ENCODE data around the gene ZNF311.
"Not testable (repeated sequence)": the region's sequence is repeated elsewhere in the genome, so short reads cannot be mapped to it uniquely, and the experiment has no call there.

The ZNF311 gene

DNA sequence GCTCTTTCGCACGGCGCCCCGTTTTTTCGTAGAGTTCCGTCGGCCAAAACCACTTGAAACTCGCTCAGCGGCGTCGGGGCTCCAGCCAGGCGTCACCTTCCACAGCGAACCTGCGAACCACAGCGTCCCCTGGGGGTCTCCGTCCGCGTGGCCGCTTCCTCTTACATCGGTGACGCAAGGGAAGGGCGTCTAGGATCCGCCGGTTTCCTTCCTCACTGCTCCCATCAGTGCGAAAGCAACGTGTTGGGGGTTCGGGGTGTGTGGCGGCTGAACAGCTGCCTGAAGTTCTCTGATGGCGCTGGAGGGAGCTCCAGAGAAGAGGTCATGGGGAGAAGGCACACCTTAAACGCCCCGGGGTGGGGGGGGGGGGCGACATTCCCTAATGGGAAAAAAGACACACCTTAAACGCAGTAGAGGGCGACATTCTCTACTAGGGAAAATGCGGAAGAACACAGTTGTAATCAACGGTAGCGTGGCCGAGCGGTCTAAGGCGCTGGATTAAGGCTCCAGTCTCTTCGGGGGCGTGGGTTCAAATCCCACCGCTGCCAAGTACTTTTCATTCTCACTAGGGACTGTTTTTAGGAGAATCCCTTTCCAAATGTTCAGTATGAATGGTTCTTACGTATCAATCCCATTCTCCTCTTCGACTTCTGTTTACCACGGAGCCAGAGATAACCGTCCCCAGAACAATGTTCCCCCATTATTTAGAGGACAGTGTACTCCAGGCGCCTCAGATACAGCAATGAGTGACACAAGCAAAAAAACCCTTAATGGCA, 16.4 kb downstream of the ZNF311 start:
- DNase-seq: peak in 12 of 42 donors; percentile 13 to 53 (median 25)
- intact Hi-C loops (cut with DNase I): no loop called here

DNA sequence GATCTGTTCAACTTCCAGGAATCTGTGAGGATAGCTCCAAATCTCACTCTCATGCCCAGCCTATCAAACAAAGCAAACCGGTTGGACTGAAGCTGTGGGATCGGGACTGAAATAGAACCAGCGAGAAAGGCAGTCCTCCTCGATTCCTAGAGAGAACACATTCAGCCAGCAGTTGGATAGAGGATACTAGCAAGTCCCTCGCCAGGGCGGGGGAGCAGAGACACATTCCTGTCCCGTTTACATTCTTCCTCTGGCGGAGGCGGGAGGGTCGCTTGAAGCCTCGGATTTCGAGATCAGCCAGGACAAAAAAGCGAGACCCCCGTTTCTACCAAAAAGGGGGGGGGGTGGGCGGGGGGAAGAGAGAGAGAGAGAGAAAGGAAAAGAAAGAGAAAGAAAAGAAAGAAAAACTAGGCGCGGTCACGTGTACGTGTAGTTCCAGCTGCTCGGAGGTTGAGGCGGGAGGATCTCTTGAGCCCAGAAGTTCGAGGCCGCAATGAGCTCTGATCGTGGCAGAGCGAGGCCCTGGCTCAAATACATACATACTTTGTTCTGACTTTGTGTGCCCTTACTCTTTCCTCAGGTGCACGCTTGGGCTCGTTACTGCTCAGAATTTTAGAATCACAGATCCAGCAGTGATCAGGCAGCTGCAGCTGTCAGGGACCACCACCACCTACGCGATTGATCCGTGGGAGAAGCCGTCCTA, 19.5 kb downstream of the ZNF311 start:
- intact Hi-C loops (cut with DNase I): no loop called here
- DNase-seq: peak; percentile 59 to 93 (median 80)

DNA sequence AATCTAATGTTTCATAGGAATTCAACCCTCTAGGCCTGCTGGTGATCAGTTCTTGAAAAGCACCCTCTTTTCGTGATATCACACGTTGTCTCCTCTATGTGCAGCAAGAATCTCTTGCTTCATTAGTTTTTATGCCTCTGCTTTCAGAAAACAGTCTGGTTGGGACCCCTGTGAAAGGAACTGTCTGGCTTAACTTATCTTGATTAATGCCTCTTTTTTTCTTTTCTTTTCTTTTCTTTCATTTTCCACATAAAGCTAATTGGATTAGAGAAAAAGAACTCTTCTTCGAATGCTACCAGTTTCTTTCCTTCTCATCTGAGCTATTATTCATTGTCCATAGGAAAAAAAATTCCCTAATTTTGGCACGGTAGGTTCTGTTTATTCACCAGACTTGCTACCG, 21.3 kb downstream of the ZNF311 start:
- no peak for DNase-seq
- intact Hi-C loops (cut with DNase I): loop anchor here (2.0 to 5.0 kb wide), 3 partner anchors 42 to 145 kb away; no protein-coding TSS in a partner anchor

DNA sequence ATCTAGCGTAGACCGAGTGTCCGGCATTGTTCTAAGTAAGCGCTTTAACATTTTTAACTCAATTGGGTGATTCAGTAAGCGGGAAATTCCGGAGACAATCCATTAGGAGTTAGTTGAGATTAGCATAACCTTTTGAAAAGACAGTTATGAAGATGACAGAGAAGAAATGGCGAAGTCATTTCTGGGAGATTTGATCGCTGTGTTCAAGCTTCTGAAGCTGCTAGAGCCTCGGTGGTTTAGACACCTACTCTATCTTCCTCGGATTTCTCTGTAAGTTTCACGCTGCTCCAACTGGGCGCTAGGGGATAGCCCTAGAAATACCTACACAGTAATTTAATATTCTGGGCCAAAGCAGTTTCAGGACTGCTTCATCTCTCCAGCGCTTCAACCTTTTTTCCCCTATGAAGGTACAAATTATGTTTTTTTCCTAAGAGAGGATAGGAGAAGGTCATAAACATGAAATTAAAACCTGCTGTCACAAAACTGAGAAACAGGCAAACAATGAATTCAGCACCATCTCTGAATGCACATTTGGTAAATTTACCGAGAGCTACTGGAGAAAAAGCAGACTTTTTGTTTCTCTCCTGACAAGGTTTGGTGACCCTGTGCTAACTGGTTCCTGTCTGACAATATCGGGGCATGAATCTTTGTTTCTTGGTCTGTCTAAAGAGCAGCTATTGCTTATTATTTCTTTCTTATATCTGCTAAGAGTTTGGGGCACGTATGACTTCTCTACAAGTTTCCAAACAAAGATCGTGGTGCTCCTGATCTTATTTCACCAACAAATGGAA, 22.4 kb downstream of the ZNF311 start:
- intact Hi-C loops (cut with DNase I): loop anchor here (2.0 to 5.0 kb wide), 3 partner anchors 40 to 144 kb away; no protein-coding TSS in a partner anchor
- peak in 21 of 42 donors; percentile 7 to 70 (median 38) for DNase-seq

DNA sequence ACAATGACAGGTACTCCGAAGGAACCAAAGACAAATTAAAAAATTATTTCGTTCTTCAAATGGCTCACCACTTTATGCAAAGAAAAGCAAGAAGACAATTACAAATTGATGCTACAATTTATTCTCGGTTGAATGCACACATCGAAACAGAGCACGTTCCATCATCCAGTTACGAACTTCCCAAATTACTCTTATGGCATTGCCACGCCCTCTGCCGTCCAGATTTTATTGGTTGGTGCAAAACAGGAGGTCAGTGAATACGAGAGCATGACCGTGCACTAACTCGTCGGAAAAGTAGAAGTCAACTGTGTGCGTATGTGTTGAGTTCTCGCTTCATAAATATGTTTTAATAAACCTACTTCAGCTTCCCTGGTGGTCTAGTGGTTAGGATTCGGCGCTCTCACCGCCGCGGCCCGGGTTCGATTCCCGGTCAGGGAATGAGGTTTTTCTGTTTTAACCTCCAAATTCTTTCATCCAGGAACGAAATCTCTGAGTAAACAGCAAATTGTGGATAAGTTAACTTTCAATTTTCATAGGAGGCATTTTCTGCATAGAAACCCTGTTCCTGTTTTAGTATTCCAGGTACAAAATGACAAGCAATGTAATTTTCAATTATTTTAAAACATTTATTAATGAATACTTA, 23.2 kb downstream of the ZNF311 start:
- intact Hi-C loops (cut with DNase I): loop anchor here (2.0 to 5.0 kb wide), 3 partner anchors 40 to 143 kb away; no protein-coding TSS in a partner anchor
- DNase-seq: peak; percentile 21 to 91 (median 73)

DNA sequence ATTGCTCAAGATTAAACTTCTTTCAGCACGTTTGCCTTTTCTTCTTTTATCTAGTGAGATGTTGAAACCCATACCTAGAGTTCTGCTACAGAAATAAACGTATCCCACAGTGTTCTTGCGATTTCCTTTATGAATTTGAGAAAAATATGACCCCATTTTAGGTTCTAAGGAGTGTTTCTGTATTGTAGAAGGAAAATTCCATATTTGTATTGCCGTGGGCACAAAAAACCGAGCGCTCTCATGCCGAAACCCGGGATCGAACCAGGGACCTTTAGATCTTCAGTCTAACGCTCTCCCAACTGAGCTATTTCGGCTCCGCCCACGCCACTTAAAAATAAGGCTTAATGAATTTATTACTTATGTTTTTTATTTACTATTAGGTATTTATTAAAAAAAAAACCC, 23.7 kb downstream of the ZNF311 start:
- intact Hi-C loops (cut with DNase I): loop anchor here (5.0 kb wide), 2 partner anchors 39 to 84 kb away; no protein-coding TSS in a partner anchor
- peak in 41 of 42 donors; percentile 34 to 87 (median 69) for DNase-seq

DNA sequence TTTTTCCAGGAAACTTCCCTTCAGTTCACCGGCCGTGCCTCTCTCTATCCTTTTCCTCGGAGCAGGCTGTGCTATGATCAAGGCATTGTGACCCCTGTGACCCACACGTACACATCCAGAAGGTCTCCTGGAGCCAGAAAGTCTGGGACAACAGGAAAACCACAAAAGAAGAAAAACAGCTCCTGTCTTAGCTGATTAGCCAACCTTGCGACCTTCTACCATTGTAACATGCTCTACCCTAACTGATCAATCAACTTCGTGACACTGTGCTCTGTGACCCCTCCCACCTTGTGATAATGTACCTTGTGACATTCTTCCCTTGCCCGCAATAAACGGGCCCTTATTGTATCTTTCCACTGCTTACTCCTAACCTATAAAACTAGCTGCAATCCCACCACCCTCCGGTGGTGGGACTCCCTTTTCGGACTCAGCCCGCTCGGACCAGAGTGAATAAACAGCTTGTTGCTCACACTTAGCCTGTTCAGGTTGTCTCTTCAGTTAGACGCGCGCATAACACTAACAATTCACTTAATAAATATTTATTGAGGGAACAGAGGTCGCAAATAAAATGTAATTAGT, 24.2 kb downstream of the ZNF311 start:
- peak in 24 of 42 donors; percentile 11 to 68 (median 26) for DNase-seq
- intact Hi-C loops (cut with DNase I): loop anchor here (5.0 kb wide), 2 partner anchors 39 to 84 kb away; no protein-coding TSS in a partner anchor

DNA sequence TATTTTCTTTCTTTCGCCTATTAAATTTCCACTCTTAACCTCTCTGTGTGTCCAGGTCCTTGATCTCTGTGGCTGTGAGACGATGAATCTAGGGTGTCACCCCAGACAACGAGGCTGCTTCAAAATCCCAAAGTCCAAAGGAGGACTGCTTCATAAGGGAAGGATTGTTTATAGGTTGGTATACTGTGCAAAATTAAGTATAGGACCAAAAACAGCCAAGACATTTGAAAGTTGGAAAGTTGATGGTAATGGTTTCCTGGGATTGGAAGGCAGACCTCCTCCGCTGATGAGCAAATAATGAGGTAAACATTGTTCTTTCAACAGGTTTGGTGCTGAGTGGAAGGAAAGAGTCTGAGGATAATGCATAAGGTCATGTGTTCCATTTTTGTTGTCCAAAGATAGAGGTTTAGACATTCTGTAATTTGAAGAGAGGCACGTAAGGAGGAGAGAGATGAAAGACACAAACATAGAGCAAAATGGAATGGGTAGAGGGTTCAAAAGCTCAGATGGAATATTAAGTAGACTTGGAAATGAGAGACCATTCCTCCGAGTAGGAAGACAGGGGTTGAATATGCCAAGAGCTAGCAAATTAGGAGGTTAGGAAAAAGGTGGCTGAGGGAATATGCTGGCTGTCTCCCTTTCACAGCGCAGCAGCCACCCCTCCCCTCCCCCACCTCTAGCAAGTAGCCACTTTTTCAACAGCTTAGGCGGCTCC, 24.8 kb downstream of the ZNF311 start:
- intact Hi-C loops (cut with DNase I): loop anchor here (5.0 kb wide), 2 partner anchors 38 to 83 kb away; no protein-coding TSS in a partner anchor
- DNase-seq: peak in 19 of 42 donors; percentile 7 to 58 (median 25)

DNA sequence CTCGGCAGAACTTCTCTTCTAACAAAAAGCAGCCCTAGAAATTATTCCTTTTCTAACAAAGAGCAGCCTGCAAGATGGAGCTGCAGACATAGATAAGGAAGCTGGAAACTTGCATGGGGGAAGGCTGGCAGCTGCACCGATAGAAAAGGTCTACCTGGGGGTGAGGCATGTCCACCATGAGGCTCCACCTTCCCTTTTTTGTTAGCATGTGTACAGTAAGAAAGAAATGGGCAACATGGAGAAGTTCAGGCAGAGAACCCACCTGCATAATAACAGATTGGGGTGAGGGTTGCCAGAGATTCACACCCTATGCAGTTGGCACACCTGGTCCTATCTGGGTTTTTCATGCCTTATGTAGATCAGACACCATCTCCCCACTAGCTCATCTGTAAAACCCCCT, 25.4 kb downstream of the ZNF311 start:
- no peak for DNase-seq
- intact Hi-C loops (cut with DNase I): loop anchor here (5.0 kb wide), 2 partner anchors 37 to 82 kb away; no protein-coding TSS in a partner anchor

DNA sequence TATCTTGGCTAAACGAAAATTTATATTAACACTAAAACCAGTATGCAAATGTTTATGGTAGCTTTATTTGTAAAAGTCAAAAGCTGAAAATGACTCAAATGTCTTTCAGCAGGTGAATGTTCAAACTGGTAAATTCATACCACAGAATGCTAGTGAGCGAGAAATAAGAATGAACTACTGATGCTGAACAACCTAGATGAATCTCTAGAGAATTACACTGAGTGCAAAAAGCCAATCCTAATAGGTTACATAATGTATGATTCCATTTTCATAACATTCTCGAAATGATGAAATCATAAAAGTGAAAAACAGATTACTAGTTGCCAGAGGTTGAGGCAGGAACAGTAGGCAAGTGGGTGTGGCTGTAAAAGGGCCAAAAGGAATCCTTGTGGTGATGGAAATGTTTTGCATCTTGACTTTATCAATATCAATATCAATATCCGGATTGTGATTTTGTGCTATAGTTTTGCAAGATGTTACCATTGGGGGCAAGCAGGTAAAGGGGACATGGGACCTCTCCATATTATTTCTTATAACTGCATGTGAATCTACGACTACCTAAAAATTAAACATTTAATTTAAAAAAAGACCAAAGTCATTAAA, 26.1 kb downstream of the ZNF311 start:
- intact Hi-C loops (cut with DNase I): no loop called here
- no peak for DNase-seq

DNA sequence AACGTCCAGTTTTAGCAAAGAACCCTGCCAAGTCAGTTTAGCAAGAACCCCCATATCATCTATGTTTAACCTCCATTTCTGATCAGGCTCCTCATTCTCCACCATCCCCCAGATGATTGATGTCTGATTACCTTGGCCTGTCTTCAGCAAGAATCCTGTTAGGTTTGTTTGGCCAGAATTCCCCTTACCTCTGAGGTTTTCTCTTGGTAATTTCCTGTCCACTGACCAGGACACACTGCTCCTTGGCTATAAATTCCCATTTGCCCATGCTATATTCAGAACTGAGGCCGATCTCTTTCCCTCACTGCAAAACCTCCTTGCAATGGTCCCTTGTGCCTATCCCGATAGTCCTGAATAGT, 27.0 kb downstream of the ZNF311 start:
- intact Hi-C loops (cut with DNase I): no loop called here
- DNase-seq: no peak

DNA sequence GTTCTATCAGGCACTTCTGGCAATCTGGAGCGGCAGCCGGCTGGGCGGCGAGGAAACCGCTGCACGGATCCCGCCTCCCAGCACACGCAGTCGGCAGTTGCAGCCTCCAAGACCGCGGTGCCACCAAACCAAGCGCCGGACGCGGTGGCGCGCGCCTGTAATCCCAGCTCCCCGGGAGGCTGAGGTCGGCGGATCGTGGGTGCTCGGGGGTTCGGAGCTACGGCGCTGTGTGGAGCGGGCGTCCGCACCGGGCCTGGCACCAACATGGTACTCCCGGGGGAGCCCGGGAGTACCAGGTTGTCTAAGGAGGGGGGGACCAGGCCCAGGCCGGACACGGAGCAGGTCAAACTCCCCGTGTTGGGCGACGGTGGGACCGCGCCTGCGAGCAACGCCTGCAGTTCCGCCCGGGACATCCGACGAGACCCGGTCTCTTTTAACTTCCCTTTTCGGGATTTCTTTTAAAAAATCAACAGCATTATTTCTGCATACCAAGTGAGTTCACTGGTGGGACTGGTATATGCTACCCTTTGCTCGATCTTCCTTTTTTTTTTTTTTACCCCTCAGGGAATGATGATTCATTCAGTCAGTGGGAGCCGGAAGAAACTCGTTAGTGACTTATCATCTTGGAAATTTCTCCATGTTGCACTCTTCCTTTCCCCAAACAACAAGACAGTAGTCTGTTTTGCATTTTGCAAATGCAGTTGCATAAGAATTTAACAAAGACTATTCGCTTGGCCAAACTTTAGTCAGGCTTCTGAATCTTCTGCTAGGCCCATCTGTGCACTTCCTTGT, 27.6 kb downstream of the ZNF311 start:
- intact Hi-C loops (cut with DNase I): no loop called here

DNA sequence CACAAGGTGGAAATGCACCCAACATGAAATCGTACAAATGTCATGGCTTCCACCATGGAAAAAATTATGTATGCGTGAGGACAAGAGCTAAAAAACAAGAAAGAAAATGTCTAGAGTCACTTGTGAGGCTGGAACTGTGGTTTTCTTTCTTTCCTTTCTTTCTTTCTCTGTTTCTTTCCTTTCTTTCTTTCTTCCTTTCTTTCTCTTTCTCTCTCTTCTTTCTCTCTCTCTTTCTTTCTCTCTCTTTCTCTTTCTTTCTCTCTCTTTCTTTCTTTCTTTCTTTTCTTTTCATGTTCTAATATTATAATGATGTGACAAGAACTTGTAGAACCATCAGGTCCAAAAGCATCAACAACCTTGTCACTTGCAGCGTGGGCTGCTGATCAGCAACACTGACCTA, 28.4 kb downstream of the ZNF311 start:
- DNase-seq: no peak
- intact Hi-C loops (cut with DNase I): no loop called here

More for the DNA sequence above, 27.6 kb downstream of the ZNF311 start:
- peak in 25 of 42 donors; percentile 7 to 61 (median 41) for DNase-seq

DNA sequence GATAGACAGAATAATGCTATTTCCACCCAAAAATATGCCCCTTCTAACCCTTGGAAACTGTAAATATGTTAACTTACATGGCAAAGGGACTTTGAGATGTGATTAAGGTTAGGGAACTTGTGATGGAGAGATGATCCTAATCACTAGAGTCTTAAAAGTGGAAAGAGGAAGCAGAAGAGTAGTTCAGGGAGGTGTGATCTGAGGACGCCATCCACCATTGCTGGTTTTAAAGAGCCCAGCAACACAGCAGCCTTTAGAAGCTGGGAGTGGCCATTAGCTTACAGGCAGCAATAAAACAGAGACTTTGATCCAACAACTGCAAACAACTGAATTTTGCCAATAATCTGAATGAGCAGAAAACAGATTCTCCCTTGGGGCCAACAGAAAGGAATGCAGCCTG, 30.6 kb downstream of the ZNF311 start:
- no peak for DNase-seq
- intact Hi-C loops (cut with DNase I): no loop called here

DNA sequence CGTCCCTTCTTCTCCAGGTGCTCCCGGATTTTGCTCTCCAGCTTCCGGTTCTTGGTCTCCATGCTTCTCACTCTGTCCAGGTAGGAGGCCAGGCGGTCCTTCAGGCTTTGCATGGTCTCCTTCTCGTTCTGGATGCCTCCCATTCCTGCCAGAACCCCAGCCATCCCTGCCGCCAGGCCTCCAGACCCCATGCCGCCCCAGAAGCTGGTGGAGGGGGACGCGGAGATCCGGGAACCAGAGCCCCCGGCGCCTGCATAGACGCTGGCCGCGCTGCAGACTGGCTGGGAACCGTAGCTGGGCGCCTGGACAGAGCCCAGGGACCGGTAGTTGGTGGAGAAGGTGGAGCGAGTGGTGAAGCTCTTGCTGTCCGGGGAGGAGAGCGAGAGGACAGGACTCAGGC, 35.1 kb downstream of the ZNF311 start:
- DNase-seq; intact Hi-C loops (cut with DNase I): not testable (repeated sequence)

DNA sequence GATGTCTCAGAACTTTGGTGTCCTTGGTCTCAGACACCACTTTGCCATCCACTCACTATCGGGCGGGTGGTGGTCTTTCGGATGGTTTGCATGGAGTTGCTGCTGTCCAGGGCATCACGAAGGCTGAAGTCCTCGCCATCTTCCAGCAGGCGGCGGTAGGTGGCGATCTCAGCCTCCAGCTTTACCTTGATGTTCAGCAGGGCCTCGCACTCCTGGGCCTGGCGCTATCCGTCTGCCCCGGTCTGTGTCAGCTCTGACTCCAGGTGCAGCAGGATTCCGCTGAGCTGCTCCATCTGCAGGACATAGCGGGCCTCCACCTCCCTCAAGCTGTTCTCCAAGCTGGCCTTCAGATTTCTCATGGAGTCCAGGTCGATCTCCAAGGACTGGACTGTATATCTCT, 36.0 kb downstream of the ZNF311 start:
- DNase-seq: no peak
- intact Hi-C loops (cut with DNase I): no loop called here

DNA sequence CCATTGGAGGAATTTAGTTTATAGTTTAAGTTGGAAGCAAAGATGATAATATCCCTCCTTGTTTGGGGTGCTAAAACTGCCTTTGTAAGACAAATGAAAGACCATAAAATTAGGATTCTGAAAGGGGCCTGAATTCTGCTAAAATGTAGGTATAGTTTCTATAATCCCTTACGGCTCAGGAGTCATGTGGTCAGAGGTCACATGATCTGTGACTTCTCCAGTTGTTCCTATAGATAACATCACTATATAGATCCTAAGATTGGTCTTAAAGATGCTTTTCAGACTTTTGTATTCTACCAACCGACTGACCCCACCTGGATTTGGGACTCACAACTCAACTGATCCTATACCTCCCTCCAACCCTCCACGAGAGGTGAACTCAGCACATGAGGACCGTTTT, 36.6 kb downstream of the ZNF311 start:
- DNase-seq: no peak
- intact Hi-C loops (cut with DNase I): no loop called here
